OCI-LY7 (cell line): Measurements from ENCODE around the gene APOB. TPM values are rescaled to one million over a fixed set of nuclear protein-coding genes. Genes with fewer than 3 reads are reported as not detected.

ENCODE experiments used
- BruUV-seq: library from RNA; stranded (reverse); fragments of 400-500 nt; replicated peaks from 2 replicates; lab custom pipeline; 2021; lab: Mats Ljungman, UMichigan
- CTCF ChIA-PET: fragments of 300-600 bp; sonication (Branson Sonifier 250); formaldehyde crosslinking; loops from one replicate; lab custom pipeline; 2022; ENCODE audit warnings: antibody characterized with exemption; ENCODE audit not compliant: unreplicated experiment; lab: Charles Lee
- POLR2A ChIA-PET: fragments of 300-600 bp; sonication (Branson Sonifier 250); formaldehyde crosslinking; loops from one replicate; lab custom pipeline; 2022; ENCODE audit warnings: antibody characterized with exemption; lab: Charles Lee
- DNase-seq: peaks from one replicate; pipeline ENCODE4 v3.0.0-alpha.2; 2015; ENCODE audit warnings: low spot score
- H2AFZ ChIP-seq: fragments of 200-600 bp; sonication (generic), shearing (Covaris generic); 2 replicates; pipeline ENCODE4 v1.6.1; 2014; ENCODE audit warnings: mild to moderate bottlenecking, antibody characterized with exemption, low read length, moderate library complexity
- H3K27ac ChIP-seq: fragments of 200-600 bp; sonication (generic); 2 replicates; pipeline ENCODE4 v1.5.1; 2014; ENCODE audit warnings: mixed run types, low read depth, mild to moderate bottlenecking, moderate library complexity, low read length, inconsistent platforms; ENCODE audit not compliant: poor library complexity, severe bottlenecking
- H3K36me3 ChIP-seq: fragments of 200-600 bp; sonication (generic); 2 replicates; pipeline ENCODE4 v1.6.1; 2014; ENCODE audit warnings: mild to moderate bottlenecking, antibody characterized with exemption, low read length, moderate library complexity, mixed read lengths; ENCODE audit not compliant: insufficient read depth
- H3K4me1 ChIP-seq: fragments of 200-600 bp; sonication (generic); 2 replicates; pipeline ENCODE4 v1.5.1; 2014; ENCODE audit warnings: mild to moderate bottlenecking, low read length; ENCODE audit not compliant: insufficient read depth, poor library complexity, severe bottlenecking
- H3K4me2 ChIP-seq: fragments of 200-600 bp; sonication (generic); 2 replicates; pipeline ENCODE4 v1.6.1; 2014; ENCODE audit warnings: mild to moderate bottlenecking, low read length
- H3K4me3 ChIP-seq: fragments of 200-600 bp; sonication (generic); 2 replicates; pipeline ENCODE4 v1.5.1; 2014; ENCODE audit warnings: mild to moderate bottlenecking, low read depth, low read length; ENCODE audit not compliant: poor library complexity, severe bottlenecking
- H3K79me2 ChIP-seq: fragments of 200-600 bp; sonication (generic); 2 replicates; pipeline ENCODE4 v1.6.1; 2016; ENCODE audit warnings: low read depth, mild to moderate bottlenecking, low read length, moderate library complexity, mixed read lengths; ENCODE audit not compliant: insufficient read depth
- H3K9me2 ChIP-seq: fragments of 200-600 bp; sonication (generic); 2 replicates; pipeline ENCODE4 v1.6.1; 2016; ENCODE audit warnings: mild to moderate bottlenecking, low read length, mixed read lengths; ENCODE audit not compliant: insufficient read depth
- H3K9me3 ChIP-seq: fragments of 200-600 bp; sonication (generic); 2 replicates; pipeline ENCODE4 v1.6.1; 2014; ENCODE audit warnings: mild to moderate bottlenecking, mixed run types, low read length, mixed read lengths
- H4K20me1 ChIP-seq: fragments of 200-600 bp; sonication (generic); 2 replicates; pipeline ENCODE4 v1.6.1; 2014; ENCODE audit warnings: mild to moderate bottlenecking, antibody characterized with exemption, low read length, moderate library complexity, mixed read lengths; ENCODE audit not compliant: insufficient read depth
- EZH2phosphoT487 ChIP-seq: fragments of 200-600 bp; sonication (generic); IDR thresholded peaks from 2 replicates; pipeline ENCODE4 v1.6.1; 2018; ENCODE audit warnings: low read depth, borderline replicate concordance, mild to moderate bottlenecking, mixed run types, antibody characterized with exemption, low read length, moderate library complexity, mixed read lengths
- intact Hi-C: fragments of 100-400 bp; cut with micrococcal nuclease; formaldehyde crosslinking; loops from one replicate; pipeline ENCODE4 v1.10.0; 2022; ENCODE audit not compliant: unreplicated experiment
- total RNA-seq, 2 experiments: library from RNA; depleted of rRNA in 1 of 2; stranded (reverse); fragments of >200 nt in 1 of 2; shearing (Covaris generic) in 1 of 2; gene quantifications; 2 replicates each; pipeline ENCODE4 v1.2.3, GENCODE V29; 2014 to 2022
- TF ChIP-seq, protein P1 (sequence below): fragments of 200-600 bp; sonication (generic); conservative IDR thresholded peaks from 2 replicates; pipeline ENCODE4 v1.5.1; 2014; ENCODE audit warnings: mild to moderate bottlenecking, antibody characterized with exemption, low read length, moderate library complexity, mixed read lengths

Gene APOB
- total RNA-seq, 2 experiments from 2014 or later: 0.03 TPM; not detected in 1

DNA sequence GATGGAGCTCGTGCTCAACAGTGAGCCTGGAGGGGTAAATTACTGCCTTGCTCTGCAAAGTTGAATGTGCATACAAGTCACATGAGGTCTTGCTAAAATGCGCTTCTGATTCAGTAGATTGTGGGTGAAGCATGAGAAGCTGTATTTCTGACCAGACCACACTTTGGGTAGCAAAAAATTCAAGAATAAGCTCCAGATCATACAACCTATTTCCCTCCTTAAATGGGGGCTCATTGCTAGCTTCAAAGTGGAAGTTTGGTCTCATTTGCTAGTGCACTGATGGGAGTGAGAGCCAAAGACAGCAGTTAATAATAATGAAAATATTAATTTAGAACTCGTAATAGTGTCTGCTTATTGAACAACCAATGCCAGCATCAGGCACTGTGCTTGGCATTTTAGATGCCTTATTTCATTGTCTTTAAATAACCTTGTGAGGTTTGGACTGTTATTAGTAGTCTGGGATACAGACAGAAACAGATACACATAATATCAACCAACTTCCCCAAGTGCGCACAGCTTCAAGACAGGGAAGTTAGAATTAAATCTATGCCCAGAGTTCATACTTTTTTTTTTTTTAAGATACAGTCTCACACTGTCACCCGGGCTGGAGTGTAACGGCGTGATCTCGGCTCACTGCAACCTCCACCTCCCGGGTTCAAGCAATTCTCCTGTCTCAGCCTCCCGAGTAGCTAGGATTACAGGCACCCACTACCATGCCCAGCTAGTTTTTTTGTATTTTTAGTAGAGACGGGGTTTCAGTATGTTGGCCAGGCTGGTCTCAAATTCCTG lies 18.0 kb downstream of the APOB start:
- DNase-seq: no peak
- H2AFZ ChIP-seq: no peak overlapping the region
- no peaks in the 10 kb centered on the region for H3K9me3 ChIP-seq
- H3K27ac ChIP-seq: no peak overlapping the region
- BruUV-seq: no TSS peak
- no peak overlapping the region for H3K4me3 ChIP-seq
- H3K79me2 ChIP-seq: no peaks in the 10 kb centered on the region
- H3K9me2 ChIP-seq: no peaks in the 10 kb centered on the region
- TF ChIP-seq EZH2phosphoT487: no peak
- TF ChIP-seq, protein P1, sequence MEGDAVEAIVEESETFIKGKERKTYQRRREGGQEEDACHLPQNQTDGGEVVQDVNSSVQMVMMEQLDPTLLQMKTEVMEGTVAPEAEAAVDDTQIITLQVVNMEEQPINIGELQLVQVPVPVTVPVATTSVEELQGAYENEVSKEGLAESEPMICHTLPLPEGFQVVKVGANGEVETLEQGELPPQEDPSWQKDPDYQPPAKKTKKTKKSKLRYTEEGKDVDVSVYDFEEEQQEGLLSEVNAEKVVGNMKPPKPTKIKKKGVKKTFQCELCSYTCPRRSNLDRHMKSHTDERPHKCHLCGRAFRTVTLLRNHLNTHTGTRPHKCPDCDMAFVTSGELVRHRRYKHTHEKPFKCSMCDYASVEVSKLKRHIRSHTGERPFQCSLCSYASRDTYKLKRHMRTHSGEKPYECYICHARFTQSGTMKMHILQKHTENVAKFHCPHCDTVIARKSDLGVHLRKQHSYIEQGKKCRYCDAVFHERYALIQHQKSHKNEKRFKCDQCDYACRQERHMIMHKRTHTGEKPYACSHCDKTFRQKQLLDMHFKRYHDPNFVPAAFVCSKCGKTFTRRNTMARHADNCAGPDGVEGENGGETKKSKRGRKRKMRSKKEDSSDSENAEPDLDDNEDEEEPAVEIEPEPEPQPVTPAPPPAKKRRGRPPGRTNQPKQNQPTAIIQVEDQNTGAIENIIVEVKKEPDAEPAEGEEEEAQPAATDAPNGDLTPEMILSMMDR: no peak
- H4K20me1 ChIP-seq: no peaks in the 10 kb centered on the region
- ChIA-PET POLR2A (interaction anchor here (0.6 to 1.4 kb wide), 2 partner anchors 11 to 265 kb away, joined by 3 read pairs; no protein-coding TSS in a partner anchor), CTCF (no interaction called here)
- H3K36me3 ChIP-seq: no peaks in the 10 kb centered on the region
- no peaks in the 10 kb centered on the region for H3K4me1 ChIP-seq
- no peak overlapping the region for H3K4me2 ChIP-seq
- intact Hi-C loops: loop anchor here (5.0 kb wide), 1 partner anchor 364 kb away; no protein-coding TSS in a partner anchor

DNA sequence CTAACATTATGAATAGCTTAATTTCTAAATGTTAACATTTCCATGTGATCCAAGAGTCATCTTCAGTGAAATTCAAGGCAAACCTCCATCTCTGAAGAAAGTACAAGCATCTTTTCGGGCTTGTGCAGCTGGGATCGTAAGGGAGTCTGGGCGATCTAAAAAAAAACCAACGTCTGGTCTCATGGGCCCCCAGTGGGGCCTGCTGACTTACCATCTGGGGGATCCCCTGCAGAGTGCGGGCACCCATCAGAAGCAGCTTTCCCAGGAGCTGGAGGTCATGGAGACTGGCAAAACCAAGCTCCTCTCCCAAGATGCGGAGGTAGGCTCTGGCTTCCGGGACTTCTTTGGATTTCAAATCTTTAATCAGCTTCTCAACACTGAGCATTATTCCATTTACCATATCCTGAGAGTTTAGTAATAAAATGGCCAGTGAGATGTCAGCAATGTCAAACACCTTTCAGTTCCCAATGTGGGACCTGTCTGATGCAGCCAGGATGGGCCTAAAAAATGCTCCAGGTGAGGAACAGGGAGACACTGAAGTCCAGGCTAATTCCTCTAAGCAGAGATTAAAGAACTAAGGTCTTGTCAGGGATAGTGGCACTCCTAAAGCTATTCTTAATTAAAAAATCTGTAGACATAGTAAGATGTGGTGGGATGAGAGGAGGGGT lies 19.0 kb downstream of the APOB start:
- CTCF ChIA-PET: no interaction called here
- no peaks in the 10 kb centered on the region for H3K9me3 ChIP-seq
- intact Hi-C loops: loop anchor here (5.0 kb wide), 1 partner anchor 363 kb away; no protein-coding TSS in a partner anchor

More for the DNA sequence above, 19.0 kb downstream of the APOB start:
- Histone ChIP-seq H3K9me2 (no peaks in the 10 kb centered on the region), H3K4me3 (no peak overlapping the region), H3K27ac (no peak overlapping the region), H3K36me3 (no peaks in the 10 kb centered on the region), H2AFZ (no peak overlapping the region), H3K79me2 (no peaks in the 10 kb centered on the region), H4K20me1 (no peaks in the 10 kb centered on the region), H3K4me2 (no peak overlapping the region), H3K4me1 (no peaks in the 10 kb centered on the region)
- no peak for DNase-seq
- TF ChIP-seq, protein P1: no peak
- TF ChIP-seq EZH2phosphoT487: no peak
- BruUV-seq: no TSS peak
- POLR2A ChIA-PET: no interaction called here
